HEK293 (cell line): ENCODE measurements around the gene NELL1.

Source experiments
- CTCF ChIA-PET: fragments of 350-600 bp; formaldehyde crosslinking; extraction: SDS; loops from one replicate; lab custom pipeline; 2021; ENCODE audit warnings: antibody characterized with exemption; lab: Yijun Ruan, JAX
- POLR2A ChIA-PET: fragments of 300-600 bp; formaldehyde crosslinking; extraction: SDS; loops from one replicate; lab custom pipeline; 2020; ENCODE audit warnings: antibody characterized with exemption, inconsistent platforms; lab: Yijun Ruan, JAX
- H3K27ac ChIP-seq: fragments of 200-500 bp; sonication (Bioruptor generic); 2 replicates; pipeline ENCODE4 v1.5.1; 2014; ENCODE audit warnings: low read depth, low read length, control low read depth, inconsistent platforms; ENCODE audit errors: extremely low read depth
- H3K36me3 ChIP-seq, 2 experiments: fragments of 200-500 bp in 1 of 2; sonication (Bioruptor generic) in 1 of 2; 1 replicate in 1 of 2; 2 replicates in 1 of 2; pipeline ENCODE4 v1.5.1; 2014 to 2017; ENCODE audit warnings: inconsistent platforms in 2 of 2, low read length in 2 of 2; ENCODE audit not compliant: control insufficient read depth in 2 of 2, insufficient read depth in 1 of 2
- H3K4me1 ChIP-seq: fragments of 200-500 bp; sonication (Bioruptor generic); 2 replicates; pipeline ENCODE4 v1.5.1; 2014; ENCODE audit warnings: mild to moderate bottlenecking, low read length, inconsistent platforms; ENCODE audit not compliant: control insufficient read depth, insufficient read depth
- H3K4me3 ChIP-seq: 2 replicates; pipeline ENCODE4 v1.5.1; 2011; ENCODE audit warnings: low read depth, mild to moderate bottlenecking, control low read depth, low read length, moderate library complexity
- H3K9me3 ChIP-seq: fragments of 200-500 bp; sonication (Bioruptor generic); 2 replicates; pipeline ENCODE4 v1.5.1; 2014; ENCODE audit warnings: low read depth, low read length, inconsistent platforms; ENCODE audit not compliant: control insufficient read depth, insufficient read depth
- GLIS2 ChIP-seq: fragments of 450-650 bp; formaldehyde crosslinking; IDR thresholded peaks from 2 replicates; pipeline ENCODE4 v1.5.1; 2016; ENCODE audit warnings: missing biosample characterization, missing genetic modification characterization
- PATZ1 ChIP-seq: fragments of 450-650 bp; formaldehyde crosslinking; IDR thresholded peaks from 2 replicates; pipeline ENCODE4 v1.5.1; 2016; ENCODE audit warnings: missing biosample characterization, missing genetic modification characterization
- REPIN1 ChIP-seq: fragments of 450-650 bp; formaldehyde crosslinking; IDR thresholded peaks from 2 replicates; pipeline ENCODE4 v1.5.1; 2017; ENCODE audit warnings: missing biosample characterization, missing genetic modification characterization, low read depth
- REST ChIP-seq: fragments of 450-650 bp; formaldehyde crosslinking; IDR thresholded peaks from 2 replicates; pipeline ENCODE4 v1.5.1; 2016; ENCODE audit warnings: missing biosample characterization, missing genetic modification characterization
- SP3 ChIP-seq: fragments of 450-650 bp; formaldehyde crosslinking; IDR thresholded peaks from 2 replicates; pipeline ENCODE4 v1.5.1; 2016; ENCODE audit warnings: missing biosample characterization, missing genetic modification characterization
- ZBTB20 ChIP-seq: fragments of 450-650 bp; formaldehyde crosslinking; IDR thresholded peaks from 2 replicates; pipeline ENCODE4 v1.5.1; 2016; ENCODE audit warnings: missing biosample characterization, missing genetic modification characterization
- ZBTB48 ChIP-seq: fragments of 450-650 bp; formaldehyde crosslinking; IDR thresholded peaks from 2 replicates; pipeline ENCODE4 v1.5.1; 2016; ENCODE audit warnings: missing biosample characterization, missing genetic modification characterization
- ZEB2 ChIP-seq: fragments of 450-650 bp; formaldehyde crosslinking; IDR thresholded peaks from 2 replicates; pipeline ENCODE4 v1.5.1; 2016; ENCODE audit warnings: missing biosample characterization, missing genetic modification characterization
- ZIC2 ChIP-seq: fragments of 450-650 bp; formaldehyde crosslinking; IDR thresholded peaks from 2 replicates; pipeline ENCODE4 v1.5.1; 2016; ENCODE audit warnings: missing biosample characterization, missing genetic modification characterization
- ZNF133 ChIP-seq: fragments of 450-650 bp; formaldehyde crosslinking; IDR thresholded peaks from 2 replicates; pipeline ENCODE4 v1.5.1; 2016; ENCODE audit warnings: missing biosample characterization, missing genetic modification characterization
- ZNF704 ChIP-seq: fragments of 450-650 bp; formaldehyde crosslinking; IDR thresholded peaks from 2 replicates; pipeline ENCODE4 v1.5.1; 2016; ENCODE audit warnings: missing biosample characterization, missing genetic modification characterization
- ZNF747 ChIP-seq: fragments of 450-650 bp; formaldehyde crosslinking; IDR thresholded peaks from 2 replicates; pipeline ENCODE4 v1.5.1; 2016; ENCODE audit warnings: missing biosample characterization, missing genetic modification characterization
- ZNF76 ChIP-seq: fragments of 450-650 bp; formaldehyde crosslinking; IDR thresholded peaks from 2 replicates; pipeline ENCODE4; 2016; ENCODE audit warnings: low read depth, missing biosample characterization, missing genetic modification characterization, borderline replicate concordance
- ZNF837 ChIP-seq: fragments of 450-650 bp; formaldehyde crosslinking; IDR thresholded peaks from 2 replicates; pipeline ENCODE4 v1.5.1; 2016; ENCODE audit warnings: missing biosample characterization, missing genetic modification characterization
- ZXDB ChIP-seq: fragments of 450-650 bp; formaldehyde crosslinking; IDR thresholded peaks from 2 replicates; pipeline ENCODE4 v1.5.1; 2016; ENCODE audit warnings: missing biosample characterization, missing genetic modification characterization

Gene NELL1

DNA sequence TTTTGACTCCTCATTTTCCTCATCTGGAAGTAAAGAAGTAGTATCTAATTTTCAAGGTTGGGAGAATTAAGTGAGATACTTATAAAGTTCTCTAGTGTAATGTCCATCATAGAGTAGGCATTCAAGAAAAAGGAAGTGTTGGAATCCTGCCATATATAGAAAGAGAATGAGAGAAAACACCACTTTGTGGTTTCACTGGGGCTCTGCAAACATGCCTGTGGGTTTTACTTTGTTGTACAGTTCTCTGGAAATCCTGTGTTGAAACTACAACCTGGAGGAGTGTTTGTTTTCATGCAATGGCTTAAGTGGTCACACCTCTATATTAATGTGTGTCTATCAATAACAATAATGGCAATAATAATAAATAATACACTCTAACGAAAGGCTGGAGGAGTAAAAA lies 741.7 kb downstream of the NELL1 start (continued):
- TF ChIP-seq REST, result no peak

GRCh38 chr11:21411597-21411996 lies 742.2 kb downstream of the NELL1 start:
- no peak overlapping the region for H3K4me3 ChIP-seq
- POLR2A ChIA-PET, result no interaction called here
- TF ChIP-seq SP3 (tag by site-specific recombination) (no peak), ZNF704 (tag by site-specific recombination) (no peak)
- TF ChIP-seq, all 188 proteins: peak for 0
- Histone ChIP-seq H3K4me1 (no peaks in the 10 kb centered on the region), H3K9me3 (no peaks in the 10 kb centered on the region), H3K36me3 (no peaks in the 10 kb centered on the region), H3K27ac (no peak overlapping the region)
- CTCF ChIA-PET, result no interaction called here

DNA sequence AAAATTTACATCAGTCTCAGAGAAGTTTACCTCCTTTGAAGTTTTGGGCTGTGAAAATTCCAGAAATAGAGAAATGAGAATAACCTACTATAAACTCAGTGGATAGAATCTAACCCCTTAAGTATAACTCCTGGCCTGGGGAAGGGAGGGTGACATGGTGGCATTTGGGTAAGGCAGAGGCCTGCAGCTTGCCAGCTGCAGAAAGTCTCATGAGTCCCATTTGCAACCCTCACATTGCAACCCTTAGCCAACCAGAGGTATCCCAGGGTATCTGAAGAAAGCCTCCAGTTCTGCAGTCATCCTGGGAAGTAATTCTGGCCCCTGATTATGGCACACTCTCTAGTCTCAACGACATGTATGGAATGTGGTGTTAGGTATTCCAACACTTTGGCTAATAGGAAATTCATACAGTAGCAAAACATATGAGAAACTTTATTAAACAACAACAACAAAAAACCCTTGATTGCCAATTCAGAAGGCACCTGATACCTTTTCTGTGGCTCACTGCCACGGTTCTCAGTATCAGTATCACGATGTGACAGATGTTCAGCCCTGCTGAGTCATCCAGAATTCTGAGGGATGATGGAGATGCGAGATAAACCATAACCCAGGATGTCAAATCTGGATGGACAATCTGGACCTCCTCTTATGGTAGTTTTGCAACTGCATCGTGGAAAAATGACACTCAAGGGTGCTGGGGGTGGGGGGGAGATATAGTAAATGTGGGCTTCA lies 743.4 kb downstream of the NELL1 start:
- H3K9me3 ChIP-seq, result no peaks in the 10 kb centered on the region
- TF ChIP-seq ZBTB48, result no peak
- TF ChIP-seq GLIS2 (tag by site-specific recombination), result no peak
- TF ChIP-seq ZEB2, result no peak
- TF ChIP-seq ZNF133, result no peak
- no peak for TF ChIP-seq ZNF747
- TF ChIP-seq PATZ1 (tag by site-specific recombination), result no peak
- TF ChIP-seq ZIC2, result no peak
- H3K4me1 ChIP-seq, result no peaks in the 10 kb centered on the region
- H3K4me3 ChIP-seq, result no peak overlapping the region
- no peaks in the 10 kb centered on the region for H3K36me3 ChIP-seq
- H3K27ac ChIP-seq, result no peak overlapping the region
- POLR2A ChIA-PET, result no interaction called here
- CTCF ChIA-PET, result no interaction called here

DNA sequence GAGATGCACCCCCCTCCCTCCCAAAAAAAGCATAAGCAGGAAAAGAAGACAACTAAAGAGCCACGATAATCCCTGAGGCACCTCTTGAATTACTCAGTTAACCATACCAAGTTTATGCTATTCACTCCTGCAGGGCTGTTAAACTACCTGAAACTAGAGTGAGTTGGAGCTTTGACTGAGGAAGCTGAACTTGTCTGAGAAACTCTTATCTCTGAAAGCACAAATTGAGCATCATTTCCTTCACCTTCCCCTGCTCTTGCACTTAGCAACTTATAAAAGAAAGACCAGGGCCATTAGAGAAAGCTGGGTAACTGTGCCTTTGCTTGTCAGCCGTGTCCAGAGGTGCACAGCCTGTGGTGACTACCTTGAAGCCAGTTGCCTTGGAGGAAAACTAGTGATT lies 745.6 kb downstream of the NELL1 start:
- H3K4me3 ChIP-seq, result no peak overlapping the region
- TF ChIP-seq REPIN1 (tag by site-specific recombination) (no peak), ZNF76 (tag by site-specific recombination) (no peak), ZXDB (tag by site-specific recombination) (no peak), ZBTB20 (tag by site-specific recombination) (no peak), REST (no peak), ZNF837 (tag by site-specific recombination) (no peak)
- TF ChIP-seq, all 188 proteins: peak for 0
- no peaks in the 10 kb centered on the region for H3K9me3 ChIP-seq
- H3K4me1 ChIP-seq, result no peaks in the 10 kb centered on the region
- ChIA-PET POLR2A (no interaction called here), CTCF (no interaction called here)
- no peak overlapping the region for H3K27ac ChIP-seq
- H3K36me3 ChIP-seq, result no peaks in the 10 kb centered on the region
